Choroid plexus epithelial cell (primary cell): ENCODE results near the gene DNAI1.

ENCODE experiments used
- DNase-seq: peaks from one replicate; pipeline ENCODE4 v3.0.0-alpha.2; 2010; ENCODE audit warnings: low read depth
- H3K4me3 ChIP-seq: 2 replicates; pipeline ENCODE4 v1.5.1; 2011; ENCODE audit warnings: low read depth, mild to moderate bottlenecking, control low read depth, low read length, moderate library complexity
- CTCF ChIP-seq: conservative IDR thresholded peaks from 2 replicates; pipeline ENCODE4 v1.5.1; 2011; ENCODE audit warnings: low read depth, mild to moderate bottlenecking, control low read depth, inconsistent platforms, low read length, moderate library complexity

DNAI1 gene

GRCh38 chr9:34490360-34490759 lies 31.8 kb downstream of the DNAI1 start:
- no peak for TF ChIP-seq CTCF
- no peak for DNase-seq
- no peak overlapping the region for H3K4me3 ChIP-seq

- no peak for TF ChIP-seq CTCF
- H3K4me3 ChIP-seq, result no peak overlapping the region
- no peak for DNase-seq
Observed at GRCh38 chr9:34490760-34491159, 32.2 kb downstream of the DNAI1 start.

DNA sequence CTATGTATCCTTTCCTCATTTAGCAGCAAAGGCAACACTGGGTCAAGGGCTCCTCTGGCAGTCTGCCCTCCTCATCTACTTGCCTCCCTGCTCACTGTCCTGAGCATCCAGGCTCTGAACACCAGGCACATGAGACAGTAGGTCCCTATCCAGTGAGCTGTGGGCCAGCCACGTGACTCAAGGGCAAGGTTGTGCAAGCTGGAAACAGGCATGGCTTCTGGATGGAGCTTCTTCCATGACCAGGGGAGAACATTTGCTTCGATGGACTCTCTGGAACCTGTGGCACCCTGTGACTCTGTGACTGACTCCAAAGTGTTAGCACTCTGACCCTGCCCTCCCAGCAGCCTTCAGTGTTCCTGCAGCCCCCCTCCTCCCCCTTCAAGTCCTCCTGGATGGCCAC lies 33.0 kb downstream of the DNAI1 start:
- H3K4me3 ChIP-seq, result no peak overlapping the region
- no peak for TF ChIP-seq CTCF
- DNase-seq, result no peak

DNA sequence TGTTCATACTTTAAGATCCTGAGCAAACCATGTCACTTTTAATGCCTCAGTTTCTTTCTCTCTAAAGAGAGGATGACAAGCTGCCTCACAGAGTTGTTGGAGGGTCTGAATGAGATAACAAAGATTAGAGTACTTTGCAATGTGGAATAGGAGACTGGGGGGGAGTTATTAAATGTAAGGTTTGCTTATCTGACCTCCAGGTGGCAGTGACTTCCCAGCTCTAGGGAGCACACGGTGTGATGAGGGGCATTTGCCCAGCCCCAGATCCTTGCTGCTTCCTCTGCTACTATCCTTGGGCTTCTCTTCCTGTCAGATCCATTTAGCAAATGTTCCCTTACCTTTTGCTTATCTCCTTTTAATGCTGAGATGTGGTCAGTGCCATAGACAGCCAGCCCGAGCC lies 33.4 kb downstream of the DNAI1 start:
- no peak for TF ChIP-seq CTCF
- no peak for DNase-seq
- H3K4me3 ChIP-seq, result no peak overlapping the region

GRCh38 chr9:34493972-34494535 lies 35.4 kb downstream of the DNAI1 start:
- H3K4me3 ChIP-seq, result no peak overlapping the region
- DNase-seq, result peak; percentile 61
- TF ChIP-seq CTCF, result no peak

- no peak for DNase-seq
- no peak overlapping the region for H3K4me3 ChIP-seq
- no peak for TF ChIP-seq CTCF
Observed at GRCh38 chr9:34496149-34496712, 37.6 kb downstream of the DNAI1 start.

DNA sequence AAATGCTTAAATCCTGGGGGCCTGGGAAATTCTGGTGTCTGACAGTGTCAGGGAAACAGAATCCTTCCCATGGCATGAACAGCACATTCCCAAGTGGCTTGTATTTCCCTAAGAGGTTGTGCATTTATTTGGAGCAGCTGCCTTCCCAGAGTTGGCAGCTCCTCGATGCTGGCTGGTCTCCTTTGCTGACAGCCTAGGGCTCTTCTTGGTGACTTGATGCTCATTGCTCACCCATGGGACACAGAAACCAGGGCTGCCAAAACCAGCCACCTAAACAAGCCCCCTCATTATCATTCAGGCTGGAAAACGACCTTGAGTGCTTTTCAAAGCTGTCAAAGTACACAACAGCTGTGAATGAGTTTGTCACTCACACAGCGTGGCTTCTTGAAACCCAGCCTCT lies 39.9 kb downstream of the DNAI1 start:
- DNase-seq, result no peak
- no peak for TF ChIP-seq CTCF
- H3K4me3 ChIP-seq, result no peak overlapping the region
